NCI-H524 (cell line): Measurements from ENCODE around the gene PSMD13.

Experiments
- DNase-seq, 2 experiments: peaks; one replicate each; lab custom pipeline; 2025; lab: John Stamatoyannopoulos, UW

The PSMD13 gene

DNA sequence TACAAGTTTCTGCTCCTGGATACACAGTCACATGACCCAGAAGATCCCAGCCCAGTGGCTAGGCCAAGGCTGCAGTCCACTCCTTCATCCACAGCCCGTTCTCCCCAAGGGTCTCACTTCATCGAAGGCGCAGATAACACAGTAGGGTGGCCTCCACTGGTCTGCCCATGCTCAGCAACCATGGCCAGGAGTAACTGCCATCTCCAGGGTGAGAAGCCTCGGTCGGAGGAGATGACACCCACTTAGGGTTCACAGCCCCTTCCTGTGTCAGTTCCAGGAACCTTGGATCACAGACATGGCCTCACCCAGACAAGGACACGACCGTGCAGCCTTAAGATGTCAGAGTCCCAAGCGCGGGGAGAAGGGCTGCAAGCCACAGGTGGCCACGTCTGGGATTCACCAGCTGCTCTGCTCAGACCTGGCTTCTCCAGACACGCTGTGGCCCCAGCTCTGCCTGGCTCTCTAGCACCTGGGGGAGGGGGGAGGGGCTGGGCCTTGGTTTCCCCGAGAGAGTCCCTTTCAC is 32.1 kb upstream of the PSMD13 start:
- no peak for DNase-seq

DNA sequence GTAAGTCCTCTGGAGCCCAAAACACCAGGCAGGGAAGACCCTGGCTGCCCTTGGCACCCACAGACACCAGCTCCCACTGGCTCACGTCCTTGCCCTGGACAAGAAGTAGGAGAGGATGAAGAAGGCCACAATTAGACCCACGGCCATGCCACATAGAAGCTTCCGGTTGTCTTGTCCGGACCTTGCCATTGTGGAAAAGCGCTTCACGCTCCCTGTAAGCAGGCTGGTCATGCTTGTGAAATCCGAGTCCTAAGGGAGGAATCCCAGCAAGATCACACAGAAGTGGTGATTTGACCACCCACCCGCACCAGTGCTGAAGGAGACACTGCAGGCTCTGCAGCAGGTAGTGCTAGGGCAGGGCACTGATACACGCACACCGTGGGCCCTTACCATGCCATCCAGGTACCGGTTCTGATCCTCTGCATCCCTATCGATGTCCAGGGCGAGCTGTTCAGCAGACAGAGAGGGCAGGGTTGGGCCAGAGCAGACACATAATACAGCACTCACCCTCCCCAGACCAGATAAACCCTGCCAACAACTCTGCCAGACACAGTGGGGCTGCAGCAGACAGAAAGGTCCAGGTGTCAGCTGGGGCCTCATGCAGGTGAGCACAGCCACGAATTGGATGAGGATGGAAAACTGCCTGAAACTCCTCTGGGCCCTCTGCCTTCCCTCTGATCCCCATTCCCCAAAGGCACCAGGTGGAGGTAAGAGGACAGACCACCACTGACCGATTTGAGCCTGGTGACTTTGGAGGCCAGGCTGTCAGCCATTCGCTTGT is 31.4 kb upstream of the PSMD13 start:
- DNase-seq: no peak

DNA sequence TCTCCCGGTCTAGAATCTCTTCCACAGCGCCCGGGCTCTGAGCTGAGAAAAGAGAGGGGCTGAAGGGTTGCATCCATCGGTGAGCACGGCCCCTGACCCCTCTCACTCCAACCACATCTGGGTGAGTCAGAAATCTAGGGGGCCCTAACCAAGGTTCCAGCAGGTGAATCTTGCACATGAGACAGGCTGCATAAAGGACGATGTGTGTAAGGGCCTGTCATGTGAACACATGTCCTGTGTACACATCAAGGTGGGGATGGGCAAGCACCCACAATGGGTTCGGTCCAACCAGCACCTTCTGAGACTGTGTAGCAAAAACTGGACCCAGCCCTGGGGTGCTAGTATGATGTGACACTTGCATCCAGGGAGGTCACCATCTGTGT is 30.8 kb upstream of the PSMD13 start:
- DNase-seq: no peak

DNA sequence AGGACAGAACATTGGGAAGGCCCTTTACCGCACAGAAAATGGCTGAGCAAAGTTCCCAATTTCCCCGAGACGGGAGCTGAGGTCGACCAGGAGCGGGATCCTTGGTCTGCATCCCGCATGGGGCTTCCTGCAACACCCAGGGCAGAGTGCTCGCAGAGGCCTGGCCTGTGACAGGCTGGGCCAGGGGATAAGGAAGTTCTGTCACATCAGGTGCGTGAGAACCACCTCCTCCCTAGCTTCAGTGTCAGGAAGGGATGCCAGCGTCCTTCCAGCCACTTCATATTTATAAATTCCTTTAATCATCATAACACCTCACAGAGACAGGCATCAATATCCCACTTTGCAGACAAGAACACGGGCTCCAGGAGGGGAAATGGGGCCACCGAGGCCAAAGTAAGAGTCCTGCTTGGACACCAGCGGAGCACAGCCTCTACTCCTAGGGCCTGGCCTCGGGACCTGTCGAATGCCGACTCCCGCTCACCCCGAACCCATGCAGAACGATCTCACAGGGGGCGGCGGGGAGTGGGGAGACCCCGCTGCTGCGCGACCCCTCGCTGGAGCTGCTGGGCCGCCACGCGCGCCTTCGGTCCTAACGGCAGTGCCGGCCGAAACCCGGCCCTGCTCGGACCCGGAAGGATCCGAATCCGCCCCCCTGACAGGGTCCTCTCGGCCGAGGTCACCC is 30.1 kb upstream of the PSMD13 start:
- DNase-seq: no peak

DNA sequence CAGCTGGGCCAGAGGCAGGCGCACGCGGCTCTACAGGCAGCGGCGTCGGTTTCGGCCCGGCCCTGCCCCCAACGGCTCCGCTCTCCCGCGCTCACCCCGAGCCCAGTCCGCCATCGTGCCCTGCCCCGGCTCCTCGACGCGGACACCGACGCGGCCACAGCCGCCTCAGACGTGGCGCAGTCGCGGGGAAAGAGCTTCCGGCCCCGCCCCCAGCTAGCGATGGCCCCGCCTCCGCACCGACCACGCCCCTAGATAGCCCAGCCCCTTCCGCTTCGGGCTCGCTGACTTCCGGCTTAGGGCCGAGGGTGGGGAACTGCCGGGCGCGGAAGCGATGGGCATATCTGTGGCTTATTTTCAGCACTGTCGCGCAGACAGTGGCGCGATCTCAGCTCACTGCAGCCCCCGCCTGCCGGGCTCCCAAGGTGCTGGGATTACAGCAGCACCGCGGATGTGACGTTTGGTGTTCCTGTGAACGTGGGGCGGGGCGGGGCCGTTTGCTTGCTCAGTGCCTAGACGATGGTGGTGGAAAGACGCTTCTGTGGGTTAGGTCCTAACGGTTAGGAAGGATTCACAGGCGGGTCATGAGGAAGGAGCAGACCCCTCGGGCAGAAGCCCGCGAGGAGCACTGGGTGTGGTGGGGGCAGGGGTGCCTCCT is 29.4 kb upstream of the PSMD13 start, which contains the start of the genes BET1L and RIC8A:
Gene BET1L, minus strand, starts transcription at position 192 of the 655 bp plus-strand sequence. Its CDS starts 78 bp downstream, at position 114.
Gene RIC8A, plus strand, starts transcription at position 501 of the 655 bp plus-strand sequence. CDS start 1,147 bp downstream, outside the sequence.
- DNase-seq: peak; percentile 91 to 93

DNA sequence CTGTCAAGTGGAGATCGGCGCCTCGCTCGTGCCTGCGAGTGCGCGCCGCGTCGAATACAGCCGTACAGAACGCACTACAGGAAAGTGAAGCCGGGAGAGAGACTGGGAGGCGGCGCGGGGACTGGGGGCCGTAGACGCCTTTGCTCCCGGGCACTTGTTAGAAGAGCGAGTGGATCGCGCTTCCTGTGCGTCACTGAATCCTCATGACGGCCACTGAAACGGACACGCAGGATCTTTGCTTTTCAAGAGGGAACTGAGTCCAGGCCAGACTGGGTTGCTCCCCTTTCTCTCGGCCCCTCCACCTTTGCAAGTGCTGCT is 29.0 kb upstream of the PSMD13 start:
- DNase-seq: no peak

DNA sequence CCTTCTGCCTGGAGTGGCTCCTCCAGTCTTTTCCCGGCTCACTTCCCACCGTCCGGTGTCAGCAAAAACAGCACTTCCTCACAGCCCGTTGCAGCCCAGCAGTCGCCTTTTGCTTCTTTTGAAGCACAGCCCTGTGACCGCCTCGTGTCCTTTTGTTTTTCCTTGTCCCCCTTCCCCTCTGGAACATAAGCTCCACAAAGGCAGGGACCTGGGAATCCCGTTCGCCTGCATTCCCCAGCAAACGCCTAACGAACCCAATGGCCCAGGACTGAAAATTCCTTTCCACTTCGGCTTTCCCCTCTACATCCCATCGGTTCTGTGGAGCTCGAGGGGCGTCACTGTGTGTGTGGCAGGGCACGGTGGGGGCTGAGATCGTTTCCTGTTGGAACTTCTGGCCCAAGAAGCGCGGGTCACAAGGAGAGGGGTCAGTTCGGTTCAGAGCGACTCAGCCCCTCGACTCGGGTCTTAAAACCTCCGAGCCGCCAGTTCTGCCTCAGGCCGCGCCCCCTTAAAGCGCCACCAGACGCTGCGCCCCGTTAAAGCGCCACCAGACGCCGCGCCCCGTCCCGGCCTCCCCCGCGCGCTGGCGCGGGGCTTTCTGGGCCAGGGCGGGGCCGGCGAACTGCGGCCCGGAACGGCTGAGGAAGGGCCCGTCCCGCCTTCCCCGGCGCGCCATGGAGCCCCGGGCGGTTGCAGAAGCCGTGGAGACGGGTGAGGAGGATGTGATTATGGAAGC is 28.4 kb upstream of the PSMD13 start:
- DNase-seq: peak; percentile 29 to 55

DNA sequence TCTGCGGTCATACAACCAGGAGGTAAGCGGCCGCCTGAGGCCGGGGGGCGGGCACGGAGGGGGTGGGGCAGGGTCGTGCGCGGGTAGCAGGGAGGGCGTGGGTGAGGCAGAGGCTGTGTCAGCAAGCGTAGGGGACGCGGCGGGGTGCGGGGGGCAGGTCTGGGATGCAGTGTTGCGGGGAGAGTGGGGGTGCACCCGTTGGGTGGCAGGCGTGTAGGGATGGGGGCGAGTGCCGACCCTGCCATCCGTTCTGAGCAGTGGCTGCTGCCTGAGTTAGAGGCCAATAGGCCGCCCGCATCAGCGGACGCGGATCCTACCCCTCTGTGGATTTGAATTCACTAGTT is 27.9 kb upstream of the PSMD13 start:
- no peak for DNase-seq

DNA sequence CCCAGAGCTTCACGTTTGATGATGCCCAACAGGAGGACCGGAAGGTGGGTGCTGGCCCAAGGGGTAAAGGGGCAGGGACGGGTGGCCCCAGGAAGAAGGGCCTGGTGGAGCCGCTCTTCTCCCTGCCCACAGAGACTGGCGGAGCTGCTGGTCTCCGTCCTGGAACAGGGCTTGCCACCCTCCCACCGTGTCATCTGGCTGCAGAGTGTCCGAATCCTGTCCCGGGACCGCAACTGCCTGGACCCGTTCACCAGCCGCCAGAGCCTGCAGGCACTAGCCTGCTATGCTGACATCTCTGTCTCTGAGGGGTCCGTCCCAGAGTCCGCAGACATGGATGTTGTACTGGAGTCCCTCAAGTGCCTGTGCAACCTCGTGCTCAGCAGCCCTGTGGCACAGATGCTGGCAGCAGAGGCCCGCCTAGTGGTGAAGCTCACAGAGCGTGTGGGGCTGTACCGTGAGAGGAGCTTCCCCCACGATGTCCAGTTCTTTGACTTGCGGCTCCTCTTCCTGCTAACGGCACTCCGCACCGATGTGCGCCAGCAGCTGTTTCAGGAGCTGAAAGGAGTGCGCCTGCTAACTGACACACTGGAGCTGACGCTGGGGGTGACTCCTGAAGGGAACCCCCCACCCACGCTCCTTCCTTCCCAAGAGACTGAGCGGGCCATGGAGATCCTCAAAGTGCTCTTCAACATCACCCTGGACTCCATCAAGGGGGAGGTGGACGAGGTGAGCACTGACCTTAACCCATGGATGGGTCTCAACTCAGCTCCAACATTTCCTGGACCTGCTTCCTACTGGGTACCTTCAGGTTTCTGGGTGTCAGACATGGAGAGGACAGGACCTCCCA is 27.3 kb upstream of the PSMD13 start:
- DNase-seq: no peak

DNA sequence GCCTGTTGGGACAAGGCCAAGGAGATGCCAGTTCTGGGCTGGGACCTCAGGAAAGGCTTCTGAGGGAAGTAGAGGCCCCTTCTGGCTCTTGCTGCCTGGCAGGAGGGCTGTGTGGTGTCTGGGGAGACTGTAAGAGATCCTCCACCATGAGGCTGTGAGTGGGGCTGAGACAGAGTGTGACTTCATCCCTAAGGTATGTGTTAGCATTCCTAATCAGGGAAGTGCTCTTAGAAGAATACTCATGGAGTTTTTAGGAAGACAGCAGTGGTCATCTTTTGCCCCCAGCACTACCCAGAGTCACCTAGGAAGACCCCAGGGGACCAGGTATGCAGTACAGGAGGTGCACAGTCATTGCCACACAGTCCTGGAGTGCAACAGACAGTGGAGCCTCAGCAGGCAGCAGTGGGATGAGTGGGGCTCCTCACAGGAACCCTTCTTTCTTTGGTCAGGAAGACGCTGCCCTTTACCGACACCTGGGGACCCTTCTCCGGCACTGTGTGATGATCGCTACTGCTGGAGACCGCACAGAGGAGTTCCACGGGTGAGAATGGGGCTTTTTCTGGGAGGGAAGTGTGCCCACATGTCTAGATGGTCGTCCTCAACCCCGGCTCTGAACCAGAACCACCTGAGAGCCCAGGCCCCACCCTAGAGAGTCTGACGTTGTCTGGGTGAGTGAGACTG is 26.5 kb upstream of the PSMD13 start:
- DNase-seq: no peak

DNA sequence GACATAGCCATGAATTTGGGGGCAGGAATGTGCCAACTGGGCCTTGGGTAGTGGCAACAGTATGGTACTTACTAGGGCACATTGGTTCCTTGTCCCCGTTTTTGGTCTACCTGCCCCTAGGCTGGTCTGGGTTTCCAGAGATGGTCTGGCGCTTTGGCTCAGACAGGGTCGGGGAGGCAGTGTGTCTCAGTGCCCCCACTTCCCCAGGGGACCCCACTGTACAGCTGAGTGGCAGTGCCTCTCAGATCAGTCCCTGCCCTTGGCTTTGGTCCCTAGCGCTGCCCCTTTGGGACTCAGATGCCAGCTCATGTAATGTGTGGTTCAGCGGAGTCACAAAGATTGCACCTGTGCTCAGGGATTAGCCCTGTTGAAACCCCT is 26.0 kb upstream of the PSMD13 start:
- DNase-seq: no peak

DNA sequence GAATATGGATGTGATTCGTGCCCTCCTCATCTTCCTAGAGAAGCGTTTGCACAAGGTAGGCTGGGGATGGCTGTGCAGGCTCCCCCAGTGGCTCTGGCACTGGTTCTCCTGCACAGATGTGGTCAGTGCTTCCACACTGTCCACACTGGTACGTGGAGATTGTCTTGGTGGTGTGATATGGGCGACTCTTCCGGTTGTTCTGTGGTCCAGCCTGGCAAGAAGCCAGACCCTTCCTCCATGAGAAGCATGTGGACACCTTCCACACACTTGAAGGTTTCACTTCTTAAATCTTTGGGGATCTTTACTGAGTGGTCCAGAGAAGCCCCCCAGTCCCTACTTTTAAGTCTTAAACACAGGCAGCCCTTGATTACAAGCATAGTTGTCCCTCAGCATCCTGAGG is 25.5 kb upstream of the PSMD13 start:
- DNase-seq: no peak

DNA sequence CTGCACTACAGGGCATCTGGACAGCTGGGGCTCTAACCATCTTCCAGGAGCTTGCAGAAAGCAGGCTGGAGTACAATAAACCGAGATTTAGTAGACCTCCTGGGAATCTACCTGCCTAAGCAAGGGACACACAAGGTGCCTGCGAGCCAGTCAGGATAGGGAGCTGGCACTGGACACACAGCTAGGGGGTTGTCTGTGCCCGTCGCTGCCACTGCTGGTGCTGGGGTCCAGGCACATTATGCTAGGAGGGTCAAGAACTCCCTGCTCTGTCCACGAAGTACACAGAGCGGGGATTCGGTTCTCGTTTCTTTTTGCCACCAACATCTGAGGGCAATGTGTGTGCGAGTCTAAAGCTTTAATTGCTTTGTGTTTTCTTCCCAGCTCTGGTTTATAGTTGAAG is 25.0 kb upstream of the PSMD13 start:
- no peak for DNase-seq

DNA sequence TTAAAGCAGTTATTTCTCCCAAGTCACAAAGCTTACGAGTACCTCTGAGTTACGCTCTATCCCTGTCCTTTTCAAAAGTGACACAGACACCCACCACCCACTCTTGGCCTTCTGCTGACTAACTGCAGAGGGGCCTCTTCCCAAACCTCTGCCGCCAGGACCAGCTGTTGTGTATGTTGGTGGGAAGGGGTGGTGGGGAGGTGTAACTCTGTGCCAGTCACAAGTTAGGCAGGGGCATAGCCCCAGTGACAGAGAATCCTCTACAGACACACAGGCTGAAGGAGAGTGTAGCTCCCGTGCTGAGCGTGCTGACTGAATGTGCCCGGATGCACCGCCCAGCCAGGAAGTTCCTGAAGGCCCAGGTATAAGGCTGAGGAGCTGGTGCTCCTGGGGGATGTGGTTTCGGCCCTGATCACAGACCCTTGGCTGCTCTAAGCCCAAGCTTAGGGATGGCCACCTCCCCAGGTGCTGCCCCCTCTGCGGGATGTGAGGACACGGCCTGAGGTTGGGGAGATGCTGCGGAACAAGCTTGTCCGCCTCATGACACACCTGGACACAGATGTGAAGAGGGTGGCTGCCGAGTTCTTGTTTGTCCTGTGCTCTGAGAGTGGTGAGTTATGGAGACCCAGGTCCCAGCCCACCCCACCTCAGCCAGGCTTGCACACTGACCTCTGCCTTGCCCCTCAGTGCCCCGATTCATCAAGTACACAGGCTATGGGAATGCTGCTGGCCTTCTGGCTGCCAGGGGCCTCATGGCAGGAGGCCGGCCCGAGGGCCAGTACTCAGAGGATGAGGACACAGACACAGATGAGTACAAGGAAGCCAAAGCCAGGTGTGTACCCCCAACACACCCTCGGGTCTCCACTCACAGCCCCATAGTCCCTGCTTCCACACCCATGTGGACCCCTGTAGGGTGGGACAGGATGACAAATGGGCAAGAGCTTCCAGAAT is 24.4 kb upstream of the PSMD13 start:
- DNase-seq: no peak

DNA sequence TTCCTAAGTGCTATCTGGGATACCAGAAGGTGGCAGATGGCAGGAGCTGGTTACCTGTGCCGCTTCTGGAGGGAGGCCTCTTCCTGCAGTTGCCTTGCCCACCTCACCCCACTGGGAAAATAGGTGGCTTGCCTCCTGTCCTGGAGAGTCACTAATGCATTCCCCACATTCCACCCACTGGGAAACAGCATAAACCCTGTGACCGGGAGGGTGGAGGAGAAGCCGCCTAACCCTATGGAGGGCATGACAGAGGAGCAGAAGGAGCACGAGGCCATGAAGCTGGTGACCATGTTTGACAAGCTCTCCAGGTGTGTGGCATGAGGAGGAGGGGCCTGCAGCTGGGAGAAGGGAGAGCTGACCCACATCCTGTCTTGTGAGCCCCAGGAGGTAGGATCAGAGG is 23.7 kb upstream of the PSMD13 start:
- no peak for DNase-seq

DNA sequence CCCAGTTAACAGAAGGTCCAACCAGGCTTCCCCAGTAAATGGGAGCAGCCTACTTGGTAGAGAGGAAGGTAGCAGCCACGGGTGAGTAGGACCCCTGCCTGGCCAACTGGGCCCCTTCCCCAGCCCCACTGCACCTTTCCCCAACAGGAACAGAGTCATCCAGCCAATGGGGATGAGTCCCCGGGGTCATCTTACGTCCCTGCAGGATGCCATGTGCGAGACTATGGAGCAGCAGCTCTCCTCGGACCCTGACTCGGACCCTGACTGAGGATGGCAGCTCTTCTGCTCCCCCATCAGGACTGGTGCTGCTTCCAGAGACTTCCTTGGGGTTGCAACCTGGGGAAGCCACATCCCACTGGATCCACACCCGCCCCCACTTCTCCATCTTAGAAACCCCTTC is 22.7 kb upstream of the PSMD13 start:
- DNase-seq: no peak

DNA sequence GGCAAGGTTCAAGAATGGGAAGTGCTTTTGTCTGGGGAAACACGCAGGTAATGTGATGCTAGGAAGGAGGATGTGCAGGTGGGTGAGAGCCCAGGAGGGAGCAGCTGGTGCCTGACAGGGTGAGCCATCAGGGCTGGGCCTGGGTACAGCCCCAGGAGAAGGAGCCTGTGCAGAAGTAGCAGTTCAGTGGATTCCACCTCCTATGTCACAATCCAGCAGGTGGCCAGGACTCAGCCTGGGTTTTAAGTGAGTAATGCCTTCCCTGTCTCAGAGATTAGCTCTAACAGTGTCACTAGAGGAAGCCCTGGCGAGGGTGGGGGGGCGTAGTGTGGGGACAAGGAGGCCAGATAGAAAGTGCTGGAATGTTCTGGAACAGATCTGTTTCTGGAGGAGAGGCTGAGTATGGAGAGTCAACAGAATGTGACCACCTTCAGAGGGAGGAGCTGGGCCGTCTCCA is 21.2 kb upstream of the PSMD13 start:
- no peak for DNase-seq

DNA sequence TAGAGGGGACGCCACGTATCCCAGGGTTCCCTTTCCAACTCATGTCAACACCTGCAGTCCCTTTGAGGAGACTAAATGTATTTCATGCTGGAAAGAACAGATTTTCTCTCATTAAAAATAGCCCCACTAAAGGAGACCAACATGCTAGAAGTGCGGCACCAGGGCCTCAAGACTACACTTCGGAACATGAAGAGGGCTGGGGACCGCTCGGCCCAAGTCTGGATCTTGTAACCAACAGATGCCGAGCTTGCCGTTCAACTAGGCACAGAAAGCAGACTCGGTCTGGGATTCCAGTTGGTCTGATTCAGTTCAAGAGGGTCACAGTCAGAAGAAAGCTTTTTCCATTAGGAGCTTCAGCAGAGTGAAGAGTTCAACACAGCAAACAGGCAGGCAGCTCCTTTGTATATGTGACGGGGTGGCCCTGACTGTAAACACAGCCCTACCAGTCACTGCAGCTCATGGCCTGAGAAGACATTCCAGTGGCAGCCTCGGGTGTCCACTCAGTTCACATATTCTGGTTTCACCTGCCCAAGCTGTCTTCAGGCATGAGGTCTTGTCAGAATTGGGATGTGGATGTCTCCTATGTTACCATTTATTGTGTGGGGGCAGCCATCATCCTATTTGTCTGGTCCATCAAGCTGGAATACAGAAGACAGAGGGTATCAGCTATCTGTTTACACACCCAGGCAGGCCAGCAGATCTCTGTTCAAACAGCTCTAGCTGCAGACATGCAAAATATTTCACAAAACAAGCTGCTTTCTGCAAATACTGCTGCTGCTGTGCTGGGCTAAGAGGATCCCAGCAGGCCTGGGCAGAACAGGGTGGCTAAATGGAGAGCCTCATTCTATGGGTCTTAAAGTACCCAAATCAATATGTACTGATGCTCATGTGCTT is 20.4 kb upstream of the PSMD13 start:
- no peak for DNase-seq

DNA sequence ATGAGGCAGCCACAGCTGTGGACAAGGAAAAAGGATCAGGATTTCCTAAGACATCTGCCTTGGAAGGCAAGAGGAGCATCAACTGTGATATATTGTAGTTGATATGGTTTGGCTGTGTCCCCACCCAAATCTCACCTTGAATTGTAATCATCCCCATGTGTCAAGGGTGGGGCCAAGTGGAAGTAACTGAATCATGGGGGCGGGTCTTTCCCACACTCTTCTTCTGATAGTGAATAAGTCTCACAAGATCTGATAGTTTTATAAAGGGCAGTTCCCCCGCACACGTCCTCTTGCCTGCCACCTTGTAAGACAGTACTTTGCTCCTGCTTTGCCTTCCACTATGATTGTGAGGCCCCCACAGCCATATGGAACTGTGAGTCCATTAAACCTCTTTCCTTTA is 19.1 kb upstream of the PSMD13 start:
- no peak for DNase-seq
